MM.1S (cell line): Measurements from ENCODE around the gene NOL11.
"Not testable (repeated sequence)": the region's sequence is repeated elsewhere in the genome, so short reads cannot be mapped to it uniquely, and the experiment has no call there.

Source experiments
- DNase-seq: peaks from one replicate; pipeline ENCODE4 v3.0.0-alpha.2; 2015
- H2AFZ ChIP-seq: fragments of 300-600 bp; sonication (generic); 2 replicates; pipeline ENCODE4 v1.6.0; 2016; ENCODE audit warnings: antibody characterized with exemption, low read length
- H3F3A ChIP-seq: fragments of 300-600 bp; sonication (generic); 2 replicates; pipeline ENCODE4 v1.6.1; 2016; ENCODE audit warnings: mild to moderate bottlenecking, antibody characterized with exemption, low read length, moderate library complexity, mixed read lengths; ENCODE audit not compliant: insufficient read depth
- H3K27ac ChIP-seq: fragments of 300-600 bp; sonication (generic); 2 replicates; pipeline ENCODE4 v1.5.1; 2016; ENCODE audit warnings: mild to moderate bottlenecking, low read length
- H3K27me3 ChIP-seq: fragments of 300-600 bp; sonication (generic); replicated peaks from 2 replicates; pipeline ENCODE4 v1.6.0; 2016; ENCODE audit warnings: low read length; ENCODE audit not compliant: insufficient read depth
- H3K36me3 ChIP-seq: fragments of 300-600 bp; sonication (generic); replicated peaks from 2 replicates; pipeline ENCODE4 v1.6.1; 2016; ENCODE audit warnings: mild to moderate bottlenecking, low read length, mixed read lengths; ENCODE audit not compliant: insufficient read depth
- H3K4me1 ChIP-seq: fragments of 300-600 bp; sonication (generic); 2 replicates; pipeline ENCODE4 v1.6.1; 2016; ENCODE audit warnings: low read length, mixed read lengths
- H3K4me2 ChIP-seq: fragments of 300-600 bp; sonication (generic); 2 replicates; pipeline ENCODE4 v1.6.0; 2016; ENCODE audit warnings: low read depth, low read length
- H3K4me3 ChIP-seq: fragments of 300-600 bp; sonication (generic); 2 replicates; pipeline ENCODE4 v1.5.1; 2016; ENCODE audit warnings: low read length, mixed read lengths
- H3K79me2 ChIP-seq: fragments of 300-600 bp; sonication (generic); 2 replicates; pipeline ENCODE4 v1.6.1; 2016; ENCODE audit warnings: mixed run types, low read length, mixed read lengths
- H3K9ac ChIP-seq: fragments of 300-600 bp; sonication (generic); 2 replicates; pipeline ENCODE4 v1.6.1; 2016; ENCODE audit warnings: low read length, mixed read lengths
- H3K9me2 ChIP-seq: fragments of 300-600 bp; sonication (generic); replicated peaks from 2 replicates; pipeline ENCODE4 v1.6.1; 2016; ENCODE audit warnings: mild to moderate bottlenecking, low read length, mixed read lengths; ENCODE audit not compliant: insufficient read depth
- H3K9me3 ChIP-seq: fragments of 300-600 bp; sonication (generic); replicated peaks from 2 replicates; pipeline ENCODE4 v1.6.1; 2016; ENCODE audit warnings: mild to moderate bottlenecking, low read length, mixed read lengths; ENCODE audit not compliant: insufficient read depth
- H4K20me1 ChIP-seq: fragments of 300-600 bp; sonication (generic); 2 replicates; pipeline ENCODE4 v1.6.1; 2016; ENCODE audit warnings: mild to moderate bottlenecking, low read length, moderate library complexity, mixed read lengths; ENCODE audit not compliant: insufficient read depth
- EZH2 ChIP-seq: fragments of 300-600 bp; sonication (generic); optimal IDR thresholded peaks from 2 replicates; pipeline ENCODE3; 2017; ENCODE audit warnings: low read depth, mild to moderate bottlenecking, antibody characterized with exemption, low read length, mixed read lengths
- EZH2phosphoT487 ChIP-seq: fragments of 300-600 bp; sonication (generic); IDR thresholded peaks from 2 replicates; pipeline ENCODE4 v1.6.1; 2018; ENCODE audit warnings: antibody characterized with exemption, low read length
- TF ChIP-seq, protein P1 (sequence below): fragments of 300-600 bp; sonication (generic); IDR thresholded peaks from 2 replicates; pipeline ENCODE4 v1.5.1; 2016; ENCODE audit warnings: antibody characterized with exemption, low read length, mixed read lengths

The NOL11 gene

DNA sequence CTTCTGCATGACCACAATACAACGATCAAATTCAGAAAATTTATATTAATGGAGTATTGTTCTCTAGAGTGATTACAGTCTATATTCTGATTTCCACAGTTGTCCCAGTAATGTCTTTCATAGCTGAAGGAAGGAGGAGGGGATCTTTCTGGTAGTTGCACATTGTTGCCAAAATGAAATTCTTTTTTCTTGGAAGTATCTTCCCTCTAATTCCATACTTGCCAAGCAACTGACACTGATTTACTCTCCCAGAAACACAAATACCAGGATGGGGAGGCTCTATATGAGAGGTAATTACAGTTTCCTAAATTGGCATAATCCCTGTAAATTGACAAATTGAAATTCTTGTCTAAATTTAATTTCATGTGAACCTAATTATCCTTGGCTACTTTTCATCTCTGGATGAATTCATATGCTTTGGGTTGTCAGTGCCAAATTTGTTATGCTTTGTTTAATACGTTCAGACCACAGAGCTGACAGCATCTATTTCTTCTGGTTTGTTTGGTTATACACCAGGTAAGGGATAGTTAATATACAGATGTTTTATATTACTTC, 30.0 kb downstream of the NOL11 start:
- Histone ChIP-seq H3K4me2 (no peak overlapping the region), H3K4me1 (no peaks in the 10 kb centered on the region), H3K27ac (no peak overlapping the region), H3K9me3 (no peaks in the 10 kb centered on the region), H3K79me2 (no peaks in the 10 kb centered on the region), H3K9ac (no peak overlapping the region), H4K20me1 (no peaks in the 10 kb centered on the region), H2AFZ (no peak overlapping the region), H3K27me3 (no peaks in the 10 kb centered on the region), H3K36me3 (0 out of 2 replicates have a peak, but pooled peaks cover 9% of the 10 kb centered on the region), H3K9me2 (no peaks in the 10 kb centered on the region), H3F3A (no peaks in the 10 kb centered on the region), H3K4me3 (no peak overlapping the region)
- no peak for DNase-seq
- no peak for TF ChIP-seq EZH2phosphoT487
- TF ChIP-seq EZH2 = no peak

DNA sequence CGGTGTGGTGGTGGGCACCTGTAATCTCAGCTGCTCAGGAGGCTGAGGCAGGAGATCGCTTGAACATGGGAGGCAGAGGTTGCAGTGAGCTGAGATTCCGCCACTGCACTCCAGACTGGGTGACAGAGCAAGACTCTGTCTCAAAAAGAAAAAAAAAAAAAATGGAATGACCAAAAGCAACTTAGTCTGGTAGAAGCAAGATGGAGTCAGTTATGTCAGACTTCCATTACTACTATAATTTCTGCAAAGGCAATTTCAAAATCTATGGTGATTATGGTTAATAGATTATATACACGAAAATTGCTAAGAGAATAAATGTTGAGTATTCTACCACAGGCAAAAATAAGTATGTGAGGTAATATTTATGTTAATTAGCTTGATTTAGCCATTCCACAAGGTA, 32.3 kb downstream of the NOL11 start:
- no peaks in the 10 kb centered on the region for H3K27me3 ChIP-seq
- H3K9me3 ChIP-seq = no peaks in the 10 kb centered on the region
- no peaks in the 10 kb centered on the region for H4K20me1 ChIP-seq
- no peaks in the 10 kb centered on the region for H3K4me1 ChIP-seq
- H3K4me3 ChIP-seq = no peak overlapping the region
- no peaks in the 10 kb centered on the region for H3F3A ChIP-seq
- H3K9me2 ChIP-seq = no peaks in the 10 kb centered on the region
- TF ChIP-seq EZH2phosphoT487 = no peak
- TF ChIP-seq, protein P1, sequence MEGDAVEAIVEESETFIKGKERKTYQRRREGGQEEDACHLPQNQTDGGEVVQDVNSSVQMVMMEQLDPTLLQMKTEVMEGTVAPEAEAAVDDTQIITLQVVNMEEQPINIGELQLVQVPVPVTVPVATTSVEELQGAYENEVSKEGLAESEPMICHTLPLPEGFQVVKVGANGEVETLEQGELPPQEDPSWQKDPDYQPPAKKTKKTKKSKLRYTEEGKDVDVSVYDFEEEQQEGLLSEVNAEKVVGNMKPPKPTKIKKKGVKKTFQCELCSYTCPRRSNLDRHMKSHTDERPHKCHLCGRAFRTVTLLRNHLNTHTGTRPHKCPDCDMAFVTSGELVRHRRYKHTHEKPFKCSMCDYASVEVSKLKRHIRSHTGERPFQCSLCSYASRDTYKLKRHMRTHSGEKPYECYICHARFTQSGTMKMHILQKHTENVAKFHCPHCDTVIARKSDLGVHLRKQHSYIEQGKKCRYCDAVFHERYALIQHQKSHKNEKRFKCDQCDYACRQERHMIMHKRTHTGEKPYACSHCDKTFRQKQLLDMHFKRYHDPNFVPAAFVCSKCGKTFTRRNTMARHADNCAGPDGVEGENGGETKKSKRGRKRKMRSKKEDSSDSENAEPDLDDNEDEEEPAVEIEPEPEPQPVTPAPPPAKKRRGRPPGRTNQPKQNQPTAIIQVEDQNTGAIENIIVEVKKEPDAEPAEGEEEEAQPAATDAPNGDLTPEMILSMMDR = no peak
- no peaks in the 10 kb centered on the region for H3K79me2 ChIP-seq
- no peak overlapping the region for H3K27ac ChIP-seq
- H3K9ac ChIP-seq = no peak overlapping the region
- no peak for DNase-seq
- no peak overlapping the region for H2AFZ ChIP-seq
- no peaks in the 10 kb centered on the region for H3K36me3 ChIP-seq
- no peak overlapping the region for H3K4me2 ChIP-seq

DNA sequence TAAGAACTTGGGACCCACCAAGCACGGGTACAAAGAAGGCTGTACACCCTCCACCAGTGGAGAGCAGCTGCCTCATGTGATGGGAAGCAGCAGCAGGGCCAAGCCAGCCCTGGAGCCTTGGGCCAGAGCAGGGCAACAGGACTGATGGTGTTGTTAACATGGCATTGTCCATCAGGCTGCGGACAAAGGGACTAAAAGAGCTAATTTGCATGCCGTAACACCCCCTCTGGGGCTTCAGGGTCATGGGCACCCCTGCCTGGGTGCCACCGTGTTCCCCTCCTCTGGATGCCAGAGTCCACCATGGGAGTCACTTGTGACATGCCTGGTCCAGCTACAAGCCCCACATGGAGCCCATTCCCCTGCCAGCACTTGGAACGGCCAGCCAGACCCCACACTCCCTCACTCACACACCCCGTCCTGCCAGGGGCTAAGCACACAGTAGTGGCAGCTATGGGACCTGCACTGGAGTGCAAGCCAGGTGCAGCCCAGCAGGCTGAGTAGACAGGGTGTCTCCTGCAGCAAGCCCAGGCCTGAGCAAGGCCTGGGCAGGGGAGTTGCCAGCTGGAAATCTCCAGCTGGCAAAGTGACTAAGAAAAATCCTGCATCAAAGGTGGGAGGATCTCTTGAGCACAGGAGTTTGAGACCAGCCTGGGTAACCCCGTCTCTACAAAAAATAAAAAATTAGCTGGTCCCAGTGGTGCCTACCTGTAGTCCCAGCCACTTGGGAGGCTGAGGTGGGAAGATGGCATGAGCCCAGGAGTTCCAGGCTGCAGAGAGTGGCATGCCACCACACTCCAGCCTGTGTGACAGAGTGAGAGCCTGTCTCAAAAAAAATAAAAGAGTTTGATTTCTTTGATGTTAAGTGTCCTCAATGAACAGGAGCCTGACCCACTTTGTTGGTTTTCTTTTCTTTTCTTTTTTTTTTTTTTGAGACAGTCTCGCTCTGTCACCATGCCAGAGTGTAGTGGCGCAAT, 33.7 kb downstream of the NOL11 start:
- Histone ChIP-seq H2AFZ (no peak overlapping the region), H3K4me1 (no peaks in the 10 kb centered on the region), H3K9me2 (no peaks in the 10 kb centered on the region), H3F3A (no peaks in the 10 kb centered on the region), H3K9ac (no peak overlapping the region), H4K20me1 (no peaks in the 10 kb centered on the region), H3K27ac (no peak overlapping the region), H3K27me3 (no peaks in the 10 kb centered on the region), H3K36me3 (no peaks in the 10 kb centered on the region), H3K4me3 (no peak overlapping the region), H3K79me2 (no peaks in the 10 kb centered on the region), H3K9me3 (no peaks in the 10 kb centered on the region), H3K4me2 (no peak overlapping the region)
- TF ChIP-seq, protein P1 = no peak
- TF ChIP-seq EZH2phosphoT487 = no peak
- TF ChIP-seq EZH2 = no peak
- DNase-seq = no peak

DNA sequence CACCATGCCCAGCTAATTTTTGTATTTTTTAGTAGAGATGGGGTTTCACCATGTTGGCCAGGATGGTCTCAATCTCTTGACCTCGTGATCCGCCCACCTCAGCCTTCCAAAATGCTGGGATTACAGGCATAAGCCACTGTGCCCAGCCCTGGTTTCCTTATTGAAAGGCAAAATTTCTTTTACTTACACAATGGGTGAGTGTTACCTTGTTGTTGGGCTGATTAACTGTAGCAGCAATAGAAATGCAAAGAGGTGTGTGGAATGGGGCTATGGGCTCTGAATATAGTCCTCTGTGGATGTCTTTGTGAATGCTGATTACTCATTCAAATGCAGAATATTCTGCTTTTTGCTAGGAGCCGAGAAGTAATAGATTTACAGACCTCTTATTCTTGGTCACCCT, 34.4 kb downstream of the NOL11 start:
- H3K79me2 ChIP-seq, H3K27ac ChIP-seq, H3K4me1 ChIP-seq, H3K4me3 ChIP-seq, H3K9me2 ChIP-seq, H4K20me1 ChIP-seq, DNase-seq, H3K9me3 ChIP-seq, H3K9ac ChIP-seq, H3K36me3 ChIP-seq, H3F3A ChIP-seq, H3K27me3 ChIP-seq, H3K4me2 ChIP-seq, H2AFZ ChIP-seq: not testable (repeated sequence)
